Endothelial cell of umbilical vein (primary cell): ENCODE measurements around the gene CHST11. TPM values are rescaled to one million over a fixed set of nuclear protein-coding genes. Genes with fewer than 3 reads are reported as not detected.

ENCODE experiments used
- BruUV-seq: library from RNA; stranded (reverse); fragments of 400-500 nt; replicated peaks from 2 replicates; lab custom pipeline; 2021; lab: Mats Ljungman, UMichigan
- CTCF ChIA-PET: fragments of 300-600, 350-600 bp; sonication (Branson Sonifier 250); formaldehyde crosslinking; loops from one replicate; lab custom pipeline; 2021; ENCODE audit warnings: antibody characterized with exemption, inconsistent platforms; lab: Charles Lee
- POLR2A ChIA-PET: fragments of 300-600, 350-600 bp; sonication (Branson Sonifier 250); formaldehyde crosslinking; loops from one replicate; lab custom pipeline; 2021; ENCODE audit warnings: antibody characterized with exemption, inconsistent platforms; lab: Charles Lee
- DNase-seq: peaks from one replicate; pipeline ENCODE4 v3.0.0-alpha.2; 2011; ENCODE audit warnings: low read depth, low spot score
- FAIRE-seq: peaks from 2 replicates; lab custom pipeline; 2011; peaks lifted over from hg19 to GRCh38; lab: Jason Lieb, UNC
- H2AFZ ChIP-seq: 2 replicates; pipeline ENCODE4 v1.6.0; 2012; ENCODE audit warnings: low read depth, low read length, control low read depth, inconsistent platforms
- H3K27ac ChIP-seq: 2 replicates; pipeline ENCODE4 v1.5.1; 2011; ENCODE audit warnings: low read depth, mild to moderate bottlenecking, control low read depth, low read length, moderate library complexity; ENCODE audit not compliant: insufficient read depth
- H3K27me3 ChIP-seq, 2 experiments: 2 replicates each; pipeline versions ENCODE4 v1.6.0 to v1.6.1; 2011; ENCODE audit warnings: low read length in 2 of 2, mixed read lengths in 1 of 2; ENCODE audit not compliant: control insufficient read depth in 2 of 2, insufficient read depth in 2 of 2
- H3K36me3 ChIP-seq, 2 experiments: 2 replicates in 1 of 2; 3 replicates in 1 of 2; pipeline ENCODE4 v1.5.1; 2011; ENCODE audit warnings: low read length in 2 of 2, mild to moderate bottlenecking in 1 of 2, moderate library complexity in 1 of 2; ENCODE audit not compliant: control insufficient read depth in 2 of 2, insufficient read depth in 2 of 2; ENCODE audit errors: extremely low read depth in 1 of 2
- H3K4me1 ChIP-seq: 3 replicates; pipeline ENCODE4 v1.5.1; 2011; ENCODE audit warnings: mild to moderate bottlenecking, low read length; ENCODE audit not compliant: control insufficient read depth, insufficient read depth; ENCODE audit errors: extremely low read depth
- H3K4me2 ChIP-seq: 2 replicates; pipeline ENCODE4 v1.6.1; 2011; ENCODE audit warnings: low read length, control low read depth, mixed read lengths; ENCODE audit not compliant: insufficient read depth
- H3K4me3 ChIP-seq, 3 experiments: fragments of 200-600 bp in 1 of 3; sonication (generic), shearing (Covaris generic) in 1 of 3; replicated peaks in 1 of 3; 2 replicates each; pipeline ENCODE4 v1.5.1; 2011 to 2016; ENCODE audit warnings: control low read depth in 3 of 3, low read length in 3 of 3, mild to moderate bottlenecking in 2 of 3, inconsistent platforms in 1 of 3, low read depth in 1 of 3, moderate library complexity in 1 of 3; ENCODE audit not compliant: insufficient read depth in 1 of 3
- H3K79me2 ChIP-seq: 2 replicates; pipeline ENCODE4 v1.6.0; 2012; ENCODE audit warnings: low read length, inconsistent platforms; ENCODE audit not compliant: control insufficient read depth, insufficient read depth
- H3K9ac ChIP-seq: replicated peaks from 2 replicates; pipeline ENCODE3; 2011; ENCODE audit warnings: low read length, control low read depth; ENCODE audit not compliant: insufficient read depth; ENCODE audit errors: extremely low read depth
- H3K9me1 ChIP-seq: replicated peaks from 3 replicates; pipeline ENCODE4 v1.6.0; 2011; ENCODE audit warnings: mild to moderate bottlenecking, low read length; ENCODE audit not compliant: control insufficient read depth, insufficient read depth; ENCODE audit errors: extremely low read depth
- H3K9me3 ChIP-seq: replicated peaks from 2 replicates; pipeline ENCODE4 v1.5.1; 2012; ENCODE audit warnings: low read length, inconsistent platforms; ENCODE audit not compliant: control insufficient read depth, insufficient read depth
- H4K20me1 ChIP-seq: replicated peaks from 2 replicates; pipeline ENCODE3; 2011; ENCODE audit warnings: mild to moderate bottlenecking, low read length; ENCODE audit not compliant: control insufficient read depth, insufficient read depth; ENCODE audit errors: extremely low read depth
- CTCF ChIP-seq, 2 donors: IDR thresholded peaks; 1 replicate in 1 of 2; 2 replicates in 1 of 2; pipeline ENCODE4 v1.5.1; 2011; ENCODE audit warnings: low read length in 2 of 2, mild to moderate bottlenecking in 2 of 2, moderate library complexity in 2 of 2, control low read depth in 1 of 2, inconsistent platforms in 1 of 2, low read depth in 1 of 2; ENCODE audit not compliant: insufficient read depth in 1 of 2; ENCODE audit errors: extremely low read depth in 1 of 2
- EZH2 ChIP-seq: IDR thresholded peaks from 2 replicates; pipeline ENCODE4 v1.6.1; 2012; ENCODE audit warnings: borderline replicate concordance, low read depth, mild to moderate bottlenecking, moderate library complexity, low read length, inconsistent platforms; ENCODE audit not compliant: severe bottlenecking
- FOS ChIP-seq: IDR thresholded peaks from 2 replicates; pipeline ENCODE4 v1.6.1; 2011; ENCODE audit warnings: mild to moderate bottlenecking, low read length, moderate library complexity, borderline replicate concordance; ENCODE audit not compliant: insufficient read depth
- GATA2 ChIP-seq: IDR thresholded peaks from 2 replicates; pipeline ENCODE4 v1.7.0; 2011; ENCODE audit warnings: low read depth, mild to moderate bottlenecking, moderate library complexity, mixed read lengths, low read length; ENCODE audit not compliant: insufficient read length, insufficient read depth
- JUN ChIP-seq: IDR thresholded peaks from 2 replicates; pipeline ENCODE4 v1.6.1; 2011; ENCODE audit warnings: borderline replicate concordance, low read depth; ENCODE audit not compliant: insufficient read length, insufficient read depth
- MAX ChIP-seq: IDR thresholded peaks from 2 replicates; pipeline ENCODE4 v1.6.1; 2011; ENCODE audit not compliant: insufficient read depth, insufficient read length
- MYC ChIP-seq: IDR thresholded peaks from one replicate; pipeline ENCODE4 v1.6.1; 2011; ENCODE audit warnings: mild to moderate bottlenecking, low read depth, low read length
- POLR2A ChIP-seq: IDR thresholded peaks from 2 replicates; pipeline ENCODE4 v1.6.1; 2012; ENCODE audit warnings: low read depth, mild to moderate bottlenecking, control low read depth, low read length
- POLR2AphosphoS5 ChIP-seq: IDR thresholded peaks from 2 replicates; pipeline ENCODE4 v1.6.1; 2012; ENCODE audit warnings: low read depth, mild to moderate bottlenecking, control low read depth, low read length, moderate library complexity; ENCODE audit not compliant: insufficient read depth
- dilution Hi-C: fragments of 300-500 bp; cut with MboI; formaldehyde crosslinking; loops from one replicate; pipeline ENCODE4 v1.15.0; 2019; ENCODE audit warnings: low sequenced_read_pairs; ENCODE audit not compliant: extremely low pct_ligation_motif_present
- intact Hi-C: fragments of 100-400 bp; cut with micrococcal nuclease; formaldehyde crosslinking; loops from one replicate; pipeline ENCODE4 v1.10.0; 2022
- polyA plus RNA-seq, 4 experiments: library from polyadenylated mRNA; depleted of rRNA in 3 of 4; stranded (reverse) in 3 of 4; unstranded in 1 of 4; fragments of >200 nt; gene quantifications; 2 replicates each; pipeline versions ENCODE4 v1.2.1 to v1.2.3, GENCODE V29; 2011 to 2012; ENCODE audit warnings: missing spikeins in 1 of 4
- total RNA-seq: library from RNA; stranded (reverse); gene quantifications from 2 replicates; pipeline ENCODE4 v1.2.3, GENCODE V29; 2021

The CHST11 gene
- total and polyA plus RNA-seq, 2 donors (not counting 3 experiments of a cell fraction or from before 2014, with no cell fraction given), result 19.7 to 20.9 TPM

GRCh38 chr12:104785886-104786285, 329.1 kb downstream of the CHST11 start:
- H3K36me3 ChIP-seq, result no peaks in the 10 kb centered on the region
- ChIA-PET POLR2A (no interaction called here), CTCF (no interaction called here)
- H3K27me3 ChIP-seq, result peaks cover 0 to 5% of the 10 kb centered on the region in 2 experiments
- no peaks in the 10 kb centered on the region for H3K4me1 ChIP-seq
- intact Hi-C loops (no loop called here), dilution Hi-C loops (no loop called here)
- H3K9ac ChIP-seq, result no peak overlapping the region
- no peak overlapping the region for H3K27ac ChIP-seq
- H2AFZ ChIP-seq, result no peak overlapping the region
- no peak overlapping the region for H3K4me3 ChIP-seq
- no peaks in the 10 kb centered on the region for H3K79me2 ChIP-seq
- no peaks in the 10 kb centered on the region for H3K9me1 ChIP-seq
- DNase-seq (no peak), FAIRE-seq (no peak)
- no peak overlapping the region for H3K4me2 ChIP-seq
- no peaks in the 10 kb centered on the region for H3K9me3 ChIP-seq
- TF ChIP-seq MAX (no peak), JUN (no peak), FOS (no peak), MYC (no peak), CTCF (IDR thresholded peaks at IDR 0.05; ENCODE audit: extremely low read depth in 1 of 2, insufficient read depth in 1 of 2, low read depth in 1 of 2, low read length in 2 of 2) (no peak), EZH2 (no peak), POLR2AphosphoS5 (no peak), POLR2A (no peak), GATA2 (no peak)
- H4K20me1 ChIP-seq, result no peaks in the 10 kb centered on the region
- no TSS peak for BruUV-seq
